ENCODE data around the gene NEURL4. TPM values are rescaled to one million over a fixed set of nuclear protein-coding genes. Genes with fewer than 3 reads are reported as not detected.
A peak's percentile ranks its signal among the peaks of the same experiment; 100 is the strongest.

The NEURL4 gene
- total RNA-seq, 2 donors from 2014 or later = 24.4 to 45.3 TPM

DNA sequence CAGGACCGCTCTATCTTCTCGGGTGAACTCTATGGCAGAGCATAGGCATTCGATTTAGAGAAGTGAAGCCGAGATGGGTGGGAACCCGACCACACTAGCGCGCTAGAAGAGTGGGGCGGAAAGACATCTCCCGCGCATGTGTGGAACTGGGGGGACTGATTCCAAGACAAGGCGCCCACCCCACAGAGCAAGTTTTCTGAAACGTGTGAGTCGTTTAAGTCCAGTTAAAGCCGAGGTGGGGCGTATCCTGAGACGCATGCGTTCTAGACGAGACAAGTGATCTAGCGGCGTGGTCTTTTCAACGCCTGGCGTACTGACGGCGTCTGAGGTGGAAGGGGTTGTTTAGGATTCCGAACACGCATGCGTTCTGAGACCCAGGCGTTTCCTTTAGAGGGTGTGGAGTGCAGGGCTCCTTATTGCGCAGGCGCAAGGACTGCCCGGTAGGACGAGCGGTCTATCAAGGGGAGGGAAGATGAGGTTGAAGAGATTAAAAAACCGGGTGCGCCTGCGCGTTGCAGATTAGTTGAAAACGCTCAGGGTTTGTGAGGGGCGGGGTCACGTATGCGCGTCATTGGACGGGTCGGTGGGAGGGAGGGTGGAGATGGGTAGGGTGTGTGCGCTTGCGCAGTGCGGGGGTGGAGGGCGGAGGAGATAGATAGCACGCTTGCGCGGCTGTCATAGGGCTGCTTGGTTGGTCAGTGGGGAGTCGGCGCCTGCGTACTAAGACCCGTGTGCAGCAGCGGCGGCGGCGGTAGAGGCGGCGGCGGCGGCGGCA is 22.0 kb downstream of the NEURL4 start, which contains the start of gene EIF5A:
Gene EIF5A (plus strand): TSS at position 718 of the 775 bp plus-strand sequence. CDS start 2,008 bp downstream, outside the sequence.
- no peak for TF ChIP-seq CTCF (IDR thresholded peaks at IDR 0.05)
- Histone ChIP-seq H3K27ac (peak within 1 kb of the TSS; percentile 97 to 98), H3K27me3 (replicated peaks; ENCODE audit: insufficient read depth) (no peaks in the 10 kb centered on the region), H3K9me3 (no peaks in the 10 kb centered on the region), H3K4me1 (ENCODE audit: control insufficient read depth in 1 of 2, low read depth in 2 of 2) (peaks cover 12 to 32% of the 10 kb centered on the region in 2 donors), H3K4me3 (peak within 1 kb of the TSS; percentile 78), H3K36me3 (peaks cover 25% of the 10 kb centered on the region)
- ATAC-seq (ENCODE audit: insufficient number of reproducible peaks, low FRiP score, low read depth) (peak; percentile 97), DNase-seq (ENCODE audit: low spot score) (peak; percentile 98)

GRCh38 chr17:7304179-7304578 is 25.0 kb downstream of the NEURL4 start:
- Histone ChIP-seq H3K27me3 (replicated peaks; ENCODE audit: insufficient read depth) (no peaks in the 10 kb centered on the region), H3K36me3 (no peaks in the 10 kb centered on the region), H3K4me3 (no peak overlapping the region), H3K9me3 (no peaks in the 10 kb centered on the region), H3K4me1 (ENCODE audit: control insufficient read depth in 1 of 2, low read depth in 2 of 2) (peaks cover 2 to 14% of the 10 kb centered on the region in 2 donors), H3K27ac (no peak overlapping the region)
- ATAC-seq (ENCODE audit: insufficient number of reproducible peaks, low FRiP score, low read depth) (no peak), DNase-seq (ENCODE audit: low spot score) (no peak)
- no peak for TF ChIP-seq CTCF (IDR thresholded peaks at IDR 0.05)

- Histone ChIP-seq H3K9me3 (no peaks in the 10 kb centered on the region), H3K4me3 (peak overlapping the region; percentile 40), H3K4me1 (ENCODE audit: control insufficient read depth in 1 of 2, low read depth in 2 of 2) (peaks cover 15 to 34% of the 10 kb centered on the region in 2 donors), H3K36me3 (no peaks in the 10 kb centered on the region), H3K27me3 (replicated peaks; ENCODE audit: insufficient read depth) (peaks cover 5% of the 10 kb centered on the region), H3K27ac (no peak overlapping the region)
- TF ChIP-seq CTCF (IDR thresholded peaks at IDR 0.05) = peak; percentile 96
- ATAC-seq (ENCODE audit: insufficient number of reproducible peaks, low FRiP score, low read depth) (peak; percentile 53), DNase-seq (ENCODE audit: low spot score) (no peak)
Observed at GRCh38 chr17:7296189-7296861, 32.8 kb downstream of the NEURL4 start.

DNA sequence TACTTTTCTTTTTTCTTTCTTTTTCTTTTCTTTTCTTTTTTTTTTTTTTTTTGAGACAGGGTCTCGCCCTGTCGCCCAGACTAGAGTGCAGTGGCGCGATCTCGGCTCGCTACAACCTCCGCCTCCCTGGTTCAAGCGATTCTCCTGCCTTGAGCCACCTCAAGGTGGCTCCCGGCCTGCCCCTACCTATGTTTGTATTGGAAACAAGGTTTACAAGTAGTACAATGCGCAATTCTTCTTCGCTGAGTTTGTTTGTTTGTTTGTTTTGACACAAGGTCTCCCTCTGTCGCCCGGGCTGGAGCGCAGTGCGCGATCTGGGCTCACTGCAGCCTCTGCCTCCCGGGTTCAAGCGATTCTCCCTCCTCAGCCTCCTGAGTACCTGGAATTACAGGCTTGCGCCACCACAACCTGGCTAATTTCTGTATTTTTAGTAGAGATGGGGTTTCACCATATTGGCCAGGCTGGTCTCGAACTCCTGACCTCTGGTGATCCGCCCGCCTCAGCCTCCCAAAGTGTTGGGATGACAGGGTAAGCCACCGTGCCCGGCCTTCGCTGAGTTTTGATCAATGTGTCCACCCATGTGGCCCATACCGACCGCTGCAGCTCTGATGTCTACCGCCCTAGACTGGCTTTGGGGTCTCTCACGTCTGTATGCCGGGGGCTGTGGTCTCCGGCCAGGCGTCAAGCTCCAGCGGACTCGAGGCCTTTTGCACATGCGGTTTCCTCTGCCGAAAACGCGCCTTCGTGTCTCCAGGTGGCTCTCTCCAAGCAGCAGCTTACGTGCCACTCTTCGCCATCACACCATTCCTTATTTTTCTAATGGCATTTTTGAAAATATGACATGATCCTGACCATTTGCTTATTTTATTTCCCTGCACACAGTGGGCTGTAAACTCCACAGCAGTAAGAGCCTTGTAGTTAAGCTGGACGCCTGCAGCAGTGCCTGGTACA is 33.6 kb downstream of the NEURL4 start:
- H3K4me1 ChIP-seq (ENCODE audit: control insufficient read depth in 1 of 2, low read depth in 2 of 2) = peaks cover 15 to 34% of the 10 kb centered on the region in 2 donors
- no peak for TF ChIP-seq CTCF (IDR thresholded peaks at IDR 0.05)

More for the DNA sequence above, 33.6 kb downstream of the NEURL4 start:
- peaks cover 5% of the 10 kb centered on the region for H3K27me3 ChIP-seq (replicated peaks; ENCODE audit: insufficient read depth)
- H3K36me3 ChIP-seq = no peaks in the 10 kb centered on the region
- DNase-seq (ENCODE audit: low spot score) (no peak), ATAC-seq (ENCODE audit: insufficient number of reproducible peaks, low FRiP score, low read depth) (no peak)
- peak overlapping the region; percentile 56 for H3K4me3 ChIP-seq
- H3K9me3 ChIP-seq = no peaks in the 10 kb centered on the region
- H3K27ac ChIP-seq = no peak overlapping the region

Measured in thoracic aorta (tissue), 2 donors.